NCI-H2029 treated with DMSO at 0.1 percent for 48 hours (cell line): ENCODE results near the gene ZNF135.

ENCODE experiments used
- DNase-seq: peaks from one replicate; lab custom pipeline; 2025; lab: John Stamatoyannopoulos, UW

Gene ZNF135

GRCh38 chr19:58093071-58093470 lies 34.0 kb downstream of the ZNF135 start:
- DNase-seq, result no peak

- DNase-seq, result no peak
These were observed 36.2 kb downstream of the ZNF135 start for GRCh38 chr19:58095328-58095727.

- DNase-seq, result no peak
These were observed 37.8 kb downstream of the ZNF135 start for GRCh38 chr19:58096884-58097283.

GRCh38 chr19:58097349-58097748 lies 38.3 kb downstream of the ZNF135 start:
- DNase-seq, result no peak

GRCh38 chr19:58097781-58098681 lies 38.9 kb downstream of the ZNF135 start, which contains the start of gene ZSCAN18:
Gene ZSCAN18 (minus strand): TSS chr19:58098231. CDS start chr19:58090267, 7,964 bp downstream.
- peak; percentile 71 for DNase-seq

- DNase-seq, result no peak
These were observed 39.6 kb downstream of the ZNF135 start for GRCh38 chr19:58098682-58098998.

- DNase-seq, result no peak
These were observed 48.9 kb downstream of the ZNF135 start for GRCh38 chr19:58107778-58108545.

GRCh38 chr19:58108546-58108817 lies 49.4 kb downstream of the ZNF135 start:
- DNase-seq, result no peak

- no peak for DNase-seq
These were observed 58.9 kb downstream of the ZNF135 start for GRCh38 chr19:58117841-58118575.

- no peak for DNase-seq
These were observed 60.1 kb downstream of the ZNF135 start for GRCh38 chr19:58118979-58119733.
